ENCODE measurements around the gene UBE2E3. TPM values are rescaled to one million over a fixed set of nuclear protein-coding genes. Genes with fewer than 3 reads are reported as not detected.

The UBE2E3 gene
- total RNA-seq, 1 experiment from 2014 or later, result 91.3 TPM

DNA sequence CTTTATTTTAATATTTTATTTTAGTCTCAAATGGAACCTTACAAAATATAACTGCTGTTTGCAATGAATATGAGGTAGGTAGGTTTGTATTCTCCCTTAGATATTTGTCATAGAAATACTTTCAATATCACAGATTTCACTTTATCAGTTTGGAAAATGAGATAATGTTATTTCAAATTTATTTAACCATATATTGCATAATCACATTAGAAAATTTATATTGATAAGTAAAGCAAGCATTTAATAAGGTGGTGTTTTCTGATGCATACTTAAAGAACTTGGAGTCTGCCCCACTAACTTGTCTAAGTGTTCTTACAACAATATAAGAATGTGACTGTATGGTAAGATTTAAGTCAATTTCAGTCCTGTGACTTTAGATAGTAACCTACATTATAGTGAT lies 85.1 kb downstream of the UBE2E3 start:
- Histone ChIP-seq H3K36me3 (ENCODE audit: control insufficient read depth, insufficient read depth, low read length) (peaks cover 2% of the 10 kb centered on the region; the same call in 1 of the 2 replicates), H3K4me3 (ENCODE audit: low read depth in 2 of 2, low read length in 2 of 2) (no peak overlapping the region), H3K4me1 (ENCODE audit: control insufficient read depth, insufficient read depth, low read length) (no peaks in the 10 kb centered on the region), H3K27ac (ENCODE audit: low read length) (no peak overlapping the region), H3K9me3 (ENCODE audit: control insufficient read depth, insufficient read depth, low read depth, low read length) (no peaks in the 10 kb centered on the region), H3K27me3 (ENCODE audit: control insufficient read depth, insufficient read depth, low read length) (no peaks in the 10 kb centered on the region)
- intact Hi-C loops (cut with micrococcal nuclease; ENCODE audit: unreplicated experiment), result no loop called here
- BruUV-seq (replicated peaks), result no TSS peak
- POLR2A ChIA-PET, result interaction anchor here (0.6 kb wide), 1 partner anchor 726 kb away, joined by 3 read pairs; no protein-coding TSS in a partner anchor
- TF ChIP-seq SIN3A (IDR thresholded peaks at IDR 0.05; ENCODE audit: borderline replicate concordance, insufficient read depth, low read depth, low read length), result no peak
- TF ChIP-seq REST (IDR thresholded peaks at IDR 0.05; ENCODE audit: insufficient read depth in 1 of 2, low read depth in 2 of 2, low read length in 1 of 2), result no peak
- no peak for TF ChIP-seq POLR2AphosphoS5 (IDR thresholded peaks at IDR 0.05; ENCODE audit: low read depth, low read length)
- TF ChIP-seq TCF7L2 (IDR thresholded peaks at IDR 0.05; ENCODE audit: low read depth, low read length), result no peak
- TF ChIP-seq, protein P1, sequence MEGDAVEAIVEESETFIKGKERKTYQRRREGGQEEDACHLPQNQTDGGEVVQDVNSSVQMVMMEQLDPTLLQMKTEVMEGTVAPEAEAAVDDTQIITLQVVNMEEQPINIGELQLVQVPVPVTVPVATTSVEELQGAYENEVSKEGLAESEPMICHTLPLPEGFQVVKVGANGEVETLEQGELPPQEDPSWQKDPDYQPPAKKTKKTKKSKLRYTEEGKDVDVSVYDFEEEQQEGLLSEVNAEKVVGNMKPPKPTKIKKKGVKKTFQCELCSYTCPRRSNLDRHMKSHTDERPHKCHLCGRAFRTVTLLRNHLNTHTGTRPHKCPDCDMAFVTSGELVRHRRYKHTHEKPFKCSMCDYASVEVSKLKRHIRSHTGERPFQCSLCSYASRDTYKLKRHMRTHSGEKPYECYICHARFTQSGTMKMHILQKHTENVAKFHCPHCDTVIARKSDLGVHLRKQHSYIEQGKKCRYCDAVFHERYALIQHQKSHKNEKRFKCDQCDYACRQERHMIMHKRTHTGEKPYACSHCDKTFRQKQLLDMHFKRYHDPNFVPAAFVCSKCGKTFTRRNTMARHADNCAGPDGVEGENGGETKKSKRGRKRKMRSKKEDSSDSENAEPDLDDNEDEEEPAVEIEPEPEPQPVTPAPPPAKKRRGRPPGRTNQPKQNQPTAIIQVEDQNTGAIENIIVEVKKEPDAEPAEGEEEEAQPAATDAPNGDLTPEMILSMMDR (IDR thresholded peaks at IDR 0.05), result no peak
- DNase-seq (ENCODE audit: low read depth, low spot score) (no peak), ATAC-seq (no peak)
- in situ Hi-C loops (cut with HindIII; ENCODE audit: low pct_unique_long_range_greater_than_20kb, low sequenced_read_pairs), result no loop called here
- CTCF ChIA-PET, result interaction anchor here (0.6 kb wide), 1 partner anchor 249 kb away, joined by 3 read pairs; no protein-coding TSS in a partner anchor

DNA sequence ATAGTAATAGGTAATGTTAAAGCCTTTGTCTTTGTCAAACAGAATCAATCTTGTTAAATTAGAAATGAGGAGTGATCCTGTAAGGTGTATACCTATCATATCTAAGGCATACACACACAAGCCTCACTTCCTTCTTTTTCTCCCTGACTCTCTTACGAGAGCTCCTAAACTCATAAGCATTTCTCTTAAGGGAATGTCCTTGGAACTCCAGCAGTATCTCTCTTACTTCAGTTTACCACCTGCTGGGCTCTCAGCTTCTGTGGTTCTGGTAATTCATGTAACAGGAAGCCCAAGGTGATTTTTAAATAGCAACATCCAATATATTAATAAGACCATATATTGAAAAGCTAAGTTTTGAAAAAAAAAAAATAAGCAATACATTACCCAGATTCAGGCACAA lies 85.9 kb downstream of the UBE2E3 start:
- ChIA-PET CTCF (no interaction called here), POLR2A (interaction anchor here (0.7 kb wide), 1 partner anchor 61 kb away, joined by 3 read pairs; no protein-coding TSS in a partner anchor)
- Histone ChIP-seq H3K9me3 (ENCODE audit: control insufficient read depth, insufficient read depth, low read depth, low read length) (no peaks in the 10 kb centered on the region), H3K4me3 (ENCODE audit: low read depth in 2 of 2, low read length in 2 of 2) (no peak overlapping the region), H3K4me1 (ENCODE audit: control insufficient read depth, insufficient read depth, low read length) (no peaks in the 10 kb centered on the region), H3K27ac (ENCODE audit: low read length) (no peak overlapping the region), H3K36me3 (ENCODE audit: control insufficient read depth, insufficient read depth, low read length) (peaks cover 2% of the 10 kb centered on the region; the same call in 1 of the 2 replicates), H3K27me3 (ENCODE audit: control insufficient read depth, insufficient read depth, low read length) (no peaks in the 10 kb centered on the region)
- BruUV-seq (replicated peaks), result no TSS peak
- intact Hi-C loops (cut with micrococcal nuclease; ENCODE audit: unreplicated experiment) (no loop called here), in situ Hi-C loops (cut with HindIII; ENCODE audit: low pct_unique_long_range_greater_than_20kb, low sequenced_read_pairs) (no loop called here)
- TF ChIP-seq REST (IDR thresholded peaks at IDR 0.05; ENCODE audit: insufficient read depth in 1 of 2, low read depth in 2 of 2, low read length in 1 of 2) (no peak), POLR2AphosphoS5 (IDR thresholded peaks at IDR 0.05; ENCODE audit: low read depth, low read length) (no peak)
- DNase-seq (ENCODE audit: low read depth, low spot score) (no peak), ATAC-seq (no peak)

Data from Panc1 (cell line).